HTERT RPE-1 (cell line): ENCODE measurements around the gene TLR7.

Experiments
- in situ Hi-C: fragments of 300-500 bp; cut with MboI; formaldehyde crosslinking; loops from 4 replicates; pipeline ENCODE4 v1.14.3; 2020; ENCODE audit warnings: low sequenced_read_pairs

The TLR7 gene

GRCh38 chrX:12922599-12922919, 55.7 kb downstream of the TLR7 start:
- in situ Hi-C loops: no loop called here

GRCh38 chrX:12929701-12930100, 62.8 kb downstream of the TLR7 start:
- in situ Hi-C loops: no loop called here

GRCh38 chrX:12930150-12930549, 63.3 kb downstream of the TLR7 start:
- in situ Hi-C loops: no loop called here

- in situ Hi-C loops: no loop called here
Observed at GRCh38 chrX:12932244-12932643, 65.4 kb downstream of the TLR7 start.

GRCh38 chrX:12934850-12935249, 68.0 kb downstream of the TLR7 start:
- in situ Hi-C loops: no loop called here

GRCh38 chrX:12936947-12937346, 70.1 kb downstream of the TLR7 start:
- in situ Hi-C loops: no loop called here
